Uterus (tissue), 4 donors: ENCODE results near the gene KLHL17. TPM values are rescaled to one million over a fixed set of nuclear protein-coding genes. Genes with fewer than 3 reads are reported as not detected.
"Not testable (repeated sequence)": the region's sequence is repeated elsewhere in the genome, so short reads cannot be mapped to it uniquely, and the experiment has no call there.

Experiments
- DNase-seq, 2 donors: peaks; one replicate each; pipeline ENCODE4 v3.0.0-alpha.2; 2019 to 2020
- H3K27ac ChIP-seq, 2 donors: fragments of 200-600 bp; sonication (generic); 1 replicate in 1 of 2; 2 replicates in 1 of 2; pipeline ENCODE4 v1.5.1; 2016 to 2018
- H3K27me3 ChIP-seq, 2 donors: fragments of 200-600 bp; sonication (generic); one replicate each; pipeline ENCODE4 v1.5.1; 2018 to 2019; ENCODE audit warnings: control low read depth in 1 of 2
- H3K36me3 ChIP-seq, 2 donors: fragments of 200-600 bp; sonication (generic); one replicate each; pipeline ENCODE4 v1.5.1; 2019; ENCODE audit warnings: control low read depth in 1 of 2
- H3K4me1 ChIP-seq, 2 donors: fragments of 200-600 bp; sonication (generic); one replicate each; pipeline ENCODE4 v1.5.1; 2018 to 2019; ENCODE audit warnings: control low read depth in 1 of 2
- H3K4me3 ChIP-seq, 2 donors: fragments of 200-600 bp; sonication (generic); 1 replicate in 1 of 2; 2 replicates in 1 of 2; pipeline ENCODE4 v1.5.1; 2018 to 2019; ENCODE audit warnings: mild to moderate bottlenecking in 1 of 2
- H3K9me3 ChIP-seq, 2 donors: fragments of 200-600 bp; sonication (generic); one replicate each; pipeline ENCODE4 v1.5.1; 2019; ENCODE audit warnings: control low read depth in 1 of 2
- CTCF ChIP-seq, 4 experiments: fragments of 200-600 bp in 2 of 4; fragments of 450-650 bp in 2 of 4; sonication (generic) in 2 of 4; IDR thresholded peaks; one replicate each; pipeline ENCODE4 v1.5.1; 2016 to 2019; ENCODE audit warnings: antibody characterized with exemption in 4 of 4, mild to moderate bottlenecking in 2 of 4, moderate library complexity in 1 of 4
- POLR2A ChIP-seq, 2 donors: fragments of 450-650 bp; IDR thresholded peaks; one replicate each; pipeline ENCODE4 v1.6.1; 2016; ENCODE audit warnings: antibody characterized with exemption in 2 of 2, mild to moderate bottlenecking in 1 of 2, moderate library complexity in 1 of 2
- intact Hi-C: fragments of 100-400 bp; cut with DNase I; formaldehyde crosslinking; loops from one replicate; pipeline ENCODE4 v1.15.1; 2023; ENCODE audit warnings: low total_unique reads
- total RNA-seq, 4 donors: library from RNA; depleted of rRNA in 3 of 4; stranded (reverse); fragments of >200 nt in 3 of 4; gene quantifications; one replicate each; pipeline versions ENCODE4 v1.1.0 to v1.2.4, GENCODE V29; 2014 to 2023
- donor health status: DM: yes; HTN: yes; CAD: no.

Gene KLHL17
- total RNA-seq, 4 donors from 2014 or later: 1.8 to 15.3 (median 9.6) TPM

- TF ChIP-seq CTCF (IDR thresholded peaks at IDR 0.05): no peak
- TF ChIP-seq POLR2A (IDR thresholded peaks at IDR 0.05): no peak
- Histone ChIP-seq H3K36me3 (no peaks in the 10 kb centered on the region), H3K27me3 (no peaks in the 10 kb centered on the region), H3K4me3 (no peak overlapping the region), H3K9me3 (no peaks in the 10 kb centered on the region), H3K27ac (no peak overlapping the region), H3K4me1 (no peaks in the 10 kb centered on the region)
- DNase-seq: no peak
- intact Hi-C loops: loop anchor here (10.0 kb wide), 1 partner anchor 80 kb away; no protein-coding TSS in a partner anchor
These were observed 24.1 kb downstream of the KLHL17 start for GRCh38 chr1:984476-984814.

GRCh38 chr1:985126-985525 lies 24.7 kb downstream of the KLHL17 start:
- no peaks in the 10 kb centered on the region for H3K36me3 ChIP-seq
- no peak overlapping the region for H3K4me3 ChIP-seq
- TF ChIP-seq POLR2A (IDR thresholded peaks at IDR 0.05) (no peak), CTCF (IDR thresholded peaks at IDR 0.05) (no peak)
- no peaks in the 10 kb centered on the region for H3K9me3 ChIP-seq
- no peak overlapping the region for H3K27ac ChIP-seq
- H3K4me1 ChIP-seq: no peaks in the 10 kb centered on the region
- DNase-seq: peak in 1 of 2 donors; percentile 13
- intact Hi-C loops: loop anchor here (10.0 kb wide), 1 partner anchor 80 kb away; no protein-coding TSS in a partner anchor
- no peaks in the 10 kb centered on the region for H3K27me3 ChIP-seq

GRCh38 chr1:988061-988460 lies 27.7 kb downstream of the KLHL17 start:
- not testable (repeated sequence) for DNase-seq, H3K4me1 ChIP-seq, H3K27ac ChIP-seq, H3K9me3 ChIP-seq, H3K36me3 ChIP-seq, H3K27me3 ChIP-seq, H3K4me3 ChIP-seq
- intact Hi-C loops: loop anchor here (10.0 kb wide), 1 partner anchor 77 kb away; no protein-coding TSS in a partner anchor

- H3K4me3 ChIP-seq, DNase-seq, H3K4me1 ChIP-seq, H3K27me3 ChIP-seq, H3K27ac ChIP-seq, H3K9me3 ChIP-seq, intact Hi-C loops, H3K36me3 ChIP-seq: not testable (repeated sequence)
These were observed 30.9 kb downstream of the KLHL17 start for GRCh38 chr1:991275-991674.

GRCh38 chr1:991895-992294 lies 31.5 kb downstream of the KLHL17 start:
- H3K9me3 ChIP-seq: no peaks in the 10 kb centered on the region
- H3K27me3 ChIP-seq: no peaks in the 10 kb centered on the region
- intact Hi-C loops: no loop called here
- no peak overlapping the region for H3K4me3 ChIP-seq
- no peaks in the 10 kb centered on the region for H3K4me1 ChIP-seq
- no peaks in the 10 kb centered on the region for H3K36me3 ChIP-seq
- H3K27ac ChIP-seq: no peak overlapping the region
- no peak for DNase-seq
- TF ChIP-seq POLR2A (IDR thresholded peaks at IDR 0.05) (no peak), CTCF (IDR thresholded peaks at IDR 0.05) (no peak)

- Histone ChIP-seq H3K27ac (no peak overlapping the region), H3K27me3 (no peaks in the 10 kb centered on the region), H3K9me3 (no peaks in the 10 kb centered on the region), H3K36me3 (no peaks in the 10 kb centered on the region), H3K4me3 (no peak overlapping the region), H3K4me1 (no peaks in the 10 kb centered on the region)
- no peak for DNase-seq
- intact Hi-C loops: no loop called here
- no peak for TF ChIP-seq CTCF (IDR thresholded peaks at IDR 0.05)
- no peak for TF ChIP-seq POLR2A (IDR thresholded peaks at IDR 0.05)
These were observed 32.0 kb downstream of the KLHL17 start for GRCh38 chr1:992362-992761.
